Measurements from ENCODE around the gene ST7. TPM values are rescaled to one million over a fixed set of nuclear protein-coding genes. Genes with fewer than 3 reads are reported as not detected.
A peak's percentile ranks its signal among the peaks of the same experiment; 100 is the strongest.

ST7 gene
- total and polyA plus RNA-seq, 2 experiments from 2014 or later: 31.2 to 38.5 TPM

- no peaks in the 10 kb centered on the region for H3K4me1 ChIP-seq (ENCODE audit: insufficient read depth)
- no peaks in the 10 kb centered on the region for H3K9me2 ChIP-seq (replicated peaks; ENCODE audit: insufficient read depth)
- no peak overlapping the region for H3K4me2 ChIP-seq
- H3K27ac ChIP-seq: no peak overlapping the region
- H3K9me3 ChIP-seq (ENCODE audit: low read depth): no peaks in the 10 kb centered on the region
- no peak overlapping the region for H3K4me3 ChIP-seq
- H3K36me3 ChIP-seq (replicated peaks; ENCODE audit: insufficient read depth, low read depth): no peaks in the 10 kb centered on the region
- TF ChIP-seq CTCF (IDR thresholded peaks at IDR 0.05; ENCODE audit: poor library complexity) (no peak), EZH2 (IDR thresholded peaks at IDR 0.05; ENCODE audit: borderline replicate concordance) (no peak), EZH2phosphoT487 (IDR thresholded peaks at IDR 0.05; ENCODE audit: low read depth, severe bottlenecking, unreplicated experiment) (no peak)
- no peak for DNase-seq (ENCODE audit: low spot score)
- no peaks in the 10 kb centered on the region for H3K79me2 ChIP-seq
- H4K20me1 ChIP-seq (ENCODE audit: insufficient read depth, poor library complexity, severe bottlenecking): no peaks in the 10 kb centered on the region
- no peaks in the 10 kb centered on the region for H3K27me3 ChIP-seq
- whole genome bisulfite sequencing (ENCODE audit: low lambda C conversion rate, missing lambda C conversion rate): 70% methylated on average over 1 of the region's 1 CpG
- no peak overlapping the region for H2AFZ ChIP-seq
Observed at GRCh38 chr7:117126676-117127075, 173.4 kb downstream of the ST7 start.

GRCh38 chr7:117127585-117128168 lies 174.4 kb downstream of the ST7 start:
- peak; percentile 72 for DNase-seq (ENCODE audit: low spot score)
- no peak overlapping the region for H2AFZ ChIP-seq
- peak; percentile 74 for TF ChIP-seq CTCF (IDR thresholded peaks at IDR 0.05; ENCODE audit: poor library complexity)
- no peak for TF ChIP-seq EZH2 (IDR thresholded peaks at IDR 0.05; ENCODE audit: borderline replicate concordance)
- TF ChIP-seq EZH2phosphoT487 (IDR thresholded peaks at IDR 0.05; ENCODE audit: low read depth, severe bottlenecking, unreplicated experiment): no peak
- H4K20me1 ChIP-seq (ENCODE audit: insufficient read depth, poor library complexity, severe bottlenecking): no peaks in the 10 kb centered on the region
- H3K4me3 ChIP-seq: no peak overlapping the region
- H3K36me3 ChIP-seq (replicated peaks; ENCODE audit: insufficient read depth, low read depth): no peaks in the 10 kb centered on the region
- H3K4me1 ChIP-seq (ENCODE audit: insufficient read depth): no peaks in the 10 kb centered on the region
- H3K9me2 ChIP-seq (replicated peaks; ENCODE audit: insufficient read depth): no peaks in the 10 kb centered on the region
- WGBS (ENCODE audit: low lambda C conversion rate, missing lambda C conversion rate): 15% methylated on average over 2 of the region's 2 CpGs
- H3K27me3 ChIP-seq: no peaks in the 10 kb centered on the region
- H3K9me3 ChIP-seq (ENCODE audit: low read depth): no peaks in the 10 kb centered on the region
- H3K79me2 ChIP-seq: no peaks in the 10 kb centered on the region
- no peak overlapping the region for H3K27ac ChIP-seq
- no peak overlapping the region for H3K4me2 ChIP-seq

- Histone ChIP-seq H3K79me2 (no peaks in the 10 kb centered on the region), H3K4me1 (ENCODE audit: insufficient read depth) (no peaks in the 10 kb centered on the region), H3K27ac (no peak overlapping the region), H3K9me3 (ENCODE audit: low read depth) (no peaks in the 10 kb centered on the region), H3K4me3 (no peak overlapping the region), H3K9me2 (replicated peaks; ENCODE audit: insufficient read depth) (no peaks in the 10 kb centered on the region), H3K4me2 (no peak overlapping the region), H2AFZ (no peak overlapping the region), H3K36me3 (replicated peaks; ENCODE audit: insufficient read depth, low read depth) (no peaks in the 10 kb centered on the region), H4K20me1 (ENCODE audit: insufficient read depth, poor library complexity, severe bottlenecking) (no peaks in the 10 kb centered on the region), H3K27me3 (no peaks in the 10 kb centered on the region)
- TF ChIP-seq EZH2phosphoT487 (IDR thresholded peaks at IDR 0.05; ENCODE audit: low read depth, severe bottlenecking, unreplicated experiment): no peak
- no peak for TF ChIP-seq CTCF (IDR thresholded peaks at IDR 0.05; ENCODE audit: poor library complexity)
- TF ChIP-seq EZH2 (IDR thresholded peaks at IDR 0.05; ENCODE audit: borderline replicate concordance): no peak
- 88% methylated on average over 5 of the region's 5 CpGs for WGBS (ENCODE audit: low lambda C conversion rate, missing lambda C conversion rate)
- no peak for DNase-seq (ENCODE audit: low spot score)
Observed at GRCh38 chr7:117129521-117129955, 176.2 kb downstream of the ST7 start.

Data from hepatocyte (in vitro differentiated cells).